Measurements from ENCODE around the gene NHSL2. TPM values are rescaled to one million over a fixed set of nuclear protein-coding genes. Genes with fewer than 3 reads are reported as not detected.
A peak's percentile ranks its signal among the peaks of the same experiment; 100 is the strongest.

NHSL2 gene
- total RNA-seq, 2 donors from 2014 or later, result 5.5 to 9.3 TPM

DNA sequence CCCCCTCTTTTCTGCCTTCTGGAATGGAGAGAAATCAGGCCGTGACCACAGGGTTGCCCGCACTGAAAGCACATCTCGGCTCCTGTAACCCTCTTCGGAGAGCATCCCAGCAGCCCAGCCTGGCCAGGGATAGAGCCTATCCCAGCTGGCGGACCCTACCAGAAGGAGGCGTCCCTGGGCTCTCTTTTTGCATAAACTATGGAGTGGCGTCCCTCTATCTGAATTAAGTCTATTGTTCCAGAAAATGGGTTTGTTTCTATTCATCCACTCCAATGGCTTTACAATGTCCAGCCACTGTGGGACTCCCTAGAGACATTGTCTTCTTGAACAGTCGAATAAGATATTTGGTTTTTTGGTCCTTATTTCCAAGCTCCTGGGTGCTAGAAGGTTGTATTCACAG lies 689 bp upstream of the NHSL2 start:
- TF ChIP-seq, protein P1, sequence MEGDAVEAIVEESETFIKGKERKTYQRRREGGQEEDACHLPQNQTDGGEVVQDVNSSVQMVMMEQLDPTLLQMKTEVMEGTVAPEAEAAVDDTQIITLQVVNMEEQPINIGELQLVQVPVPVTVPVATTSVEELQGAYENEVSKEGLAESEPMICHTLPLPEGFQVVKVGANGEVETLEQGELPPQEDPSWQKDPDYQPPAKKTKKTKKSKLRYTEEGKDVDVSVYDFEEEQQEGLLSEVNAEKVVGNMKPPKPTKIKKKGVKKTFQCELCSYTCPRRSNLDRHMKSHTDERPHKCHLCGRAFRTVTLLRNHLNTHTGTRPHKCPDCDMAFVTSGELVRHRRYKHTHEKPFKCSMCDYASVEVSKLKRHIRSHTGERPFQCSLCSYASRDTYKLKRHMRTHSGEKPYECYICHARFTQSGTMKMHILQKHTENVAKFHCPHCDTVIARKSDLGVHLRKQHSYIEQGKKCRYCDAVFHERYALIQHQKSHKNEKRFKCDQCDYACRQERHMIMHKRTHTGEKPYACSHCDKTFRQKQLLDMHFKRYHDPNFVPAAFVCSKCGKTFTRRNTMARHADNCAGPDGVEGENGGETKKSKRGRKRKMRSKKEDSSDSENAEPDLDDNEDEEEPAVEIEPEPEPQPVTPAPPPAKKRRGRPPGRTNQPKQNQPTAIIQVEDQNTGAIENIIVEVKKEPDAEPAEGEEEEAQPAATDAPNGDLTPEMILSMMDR (IDR thresholded peaks at IDR 0.05), result peak in 1 of 2 donors; percentile 32
- Histone ChIP-seq H3K27me3 (peaks cover 0 to 10% of the 10 kb centered on the region in 2 donors), H3K27ac (no peak overlapping the region), H3K4me1 (no peaks in the 10 kb centered on the region), H3K4me3 (no peak overlapping the region), H3K36me3 (no peaks in the 10 kb centered on the region), H3K9me3 (no peaks in the 10 kb centered on the region)
- no peak for DNase-seq (ENCODE audit: low spot score)

DNA sequence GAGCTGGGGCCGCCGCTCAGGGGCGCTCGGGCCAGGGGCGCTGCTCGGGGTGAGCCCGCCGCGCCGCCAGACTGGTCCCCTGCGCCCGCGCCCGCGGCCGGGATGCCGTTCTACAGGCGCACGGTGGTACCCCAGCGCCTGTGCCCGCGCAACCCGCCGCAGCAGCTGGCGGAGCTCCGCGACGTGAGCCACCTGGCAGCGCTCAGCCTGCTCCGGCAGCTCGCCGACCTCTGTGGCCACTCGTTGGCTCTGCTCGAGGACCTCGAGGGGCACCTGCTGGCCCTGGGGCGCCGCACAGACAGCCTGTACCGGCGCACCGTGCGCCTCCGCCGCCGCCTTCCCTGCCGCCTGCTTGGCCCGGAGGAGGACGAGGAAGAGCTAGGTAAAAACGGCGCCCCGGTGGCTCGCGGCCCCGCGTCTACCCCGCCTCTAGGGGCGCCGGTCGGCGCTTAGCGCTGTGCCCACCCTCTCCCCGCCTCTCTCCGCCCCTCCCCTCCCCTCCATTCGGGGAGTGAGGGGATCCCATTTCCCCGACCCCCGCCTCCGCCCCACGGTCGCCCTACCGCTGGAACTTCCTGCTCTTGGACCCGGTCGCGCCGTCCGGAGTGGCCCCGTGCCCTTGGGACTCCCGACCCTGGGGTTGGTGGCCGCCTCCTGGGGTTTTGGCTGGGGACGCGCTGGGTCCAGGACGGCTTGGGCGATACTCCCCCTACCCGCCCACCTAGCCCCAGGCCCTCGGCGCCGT lies 513 bp downstream of the NHSL2 start:
- DNase-seq (ENCODE audit: low spot score), result no peak
- peaks cover 0 to 10% of the 10 kb centered on the region in 2 donors for H3K27me3 ChIP-seq
- H3K27ac ChIP-seq, result peak overlapping the region; percentile 53 to 58
- H3K36me3 ChIP-seq, result no peaks in the 10 kb centered on the region
- H3K9me3 ChIP-seq, result no peaks in the 10 kb centered on the region
- H3K4me1 ChIP-seq, result no peaks in the 10 kb centered on the region
- peak overlapping the region; percentile 33 to 49 for H3K4me3 ChIP-seq
- TF ChIP-seq, protein P1 (IDR thresholded peaks at IDR 0.05), result peak in 1 of 2 donors; percentile 29

DNA sequence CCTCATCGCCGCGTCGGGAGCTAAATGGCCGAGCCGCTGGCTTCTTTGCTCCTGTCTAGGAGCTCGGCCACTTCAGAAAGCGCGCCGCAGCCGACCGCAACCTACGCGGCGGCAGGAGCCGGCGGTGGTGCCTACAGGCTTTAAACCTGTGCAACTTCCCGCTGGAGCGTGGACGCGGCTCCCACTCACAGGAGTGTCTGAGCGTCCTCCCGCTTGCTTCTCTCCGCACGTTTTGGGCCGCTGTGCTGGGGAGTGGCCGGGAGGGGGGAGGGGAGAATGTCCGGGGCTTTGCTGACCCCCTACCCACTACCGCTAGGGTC lies 1.0 kb downstream of the NHSL2 start:
- H3K4me1 ChIP-seq, result no peaks in the 10 kb centered on the region
- H3K36me3 ChIP-seq, result no peaks in the 10 kb centered on the region
- no peaks in the 10 kb centered on the region for H3K9me3 ChIP-seq
- H3K27ac ChIP-seq, result peak overlapping the region; percentile 53 to 58
- H3K27me3 ChIP-seq, result peaks cover 0 to 10% of the 10 kb centered on the region in 2 donors
- peak overlapping the region; percentile 33 to 49 for H3K4me3 ChIP-seq
- DNase-seq (ENCODE audit: low spot score), result no peak
- TF ChIP-seq, protein P1 (IDR thresholded peaks at IDR 0.05), result no peak

DNA sequence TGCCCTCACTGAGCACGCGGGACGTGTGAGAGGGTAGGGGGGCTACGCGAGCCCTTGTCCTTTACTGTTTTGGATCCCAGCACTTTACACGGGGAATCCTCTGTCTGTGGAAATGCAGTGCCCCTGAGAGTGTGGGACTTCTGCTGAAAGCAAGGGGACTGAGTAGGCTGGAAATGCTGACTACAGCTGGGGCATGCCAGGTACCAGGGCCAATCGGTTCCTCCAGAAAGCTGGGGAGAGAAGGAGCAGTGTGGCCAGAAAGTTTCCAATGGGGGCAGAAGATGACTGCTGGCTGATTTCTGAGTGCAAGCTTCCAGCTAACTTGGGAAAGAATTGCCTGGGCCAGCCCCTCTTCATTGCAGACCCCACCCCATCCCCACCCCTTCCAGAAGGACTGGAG lies 1.5 kb downstream of the NHSL2 start:
- Histone ChIP-seq H3K27me3 (peaks cover 0 to 10% of the 10 kb centered on the region in 2 donors), H3K4me3 (peak overlapping the region; percentile 33 to 49), H3K36me3 (no peaks in the 10 kb centered on the region), H3K4me1 (no peaks in the 10 kb centered on the region), H3K9me3 (no peaks in the 10 kb centered on the region), H3K27ac (no peak overlapping the region)
- TF ChIP-seq, protein P1 (IDR thresholded peaks at IDR 0.05), result no peak
- no peak for DNase-seq (ENCODE audit: low spot score)

DNA sequence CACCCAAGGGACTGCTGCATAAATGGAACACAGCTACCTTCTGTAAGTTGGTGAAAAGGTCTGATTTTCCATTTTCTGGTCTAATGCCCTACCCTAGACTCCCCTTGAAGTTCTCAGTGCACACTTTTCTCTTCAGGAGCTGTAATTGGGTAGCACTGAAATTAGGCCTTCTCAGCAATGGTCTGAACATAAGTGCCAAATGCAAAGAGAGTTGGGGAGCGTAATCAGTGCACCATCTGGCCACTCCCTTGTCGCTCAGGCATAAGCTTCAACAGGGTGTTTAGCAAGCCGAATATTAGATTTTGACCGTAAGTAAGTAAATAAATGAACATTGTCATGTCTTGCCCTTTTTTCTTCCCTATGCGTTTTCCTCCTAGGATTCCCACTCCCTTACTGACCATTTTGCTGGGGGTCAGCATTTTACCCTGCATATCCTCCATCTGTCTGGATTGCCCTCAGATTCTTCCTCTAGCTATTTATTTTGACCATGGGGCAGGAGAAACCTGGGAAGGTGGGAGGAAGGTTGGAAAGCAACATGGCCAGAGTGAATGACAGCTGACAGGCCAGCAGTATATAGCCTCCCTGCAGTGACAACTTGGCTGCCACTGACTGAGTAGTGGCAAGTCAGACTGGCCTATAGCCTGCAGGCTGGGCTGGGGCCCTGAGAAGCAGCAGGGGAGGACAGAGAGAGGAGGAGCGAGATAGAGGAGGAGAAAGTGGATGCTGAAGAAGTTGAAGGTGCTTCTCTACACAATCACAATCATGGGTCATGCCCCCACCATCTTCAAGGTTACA lies 2.7 kb downstream of the NHSL2 start:
- peaks cover 0 to 10% of the 10 kb centered on the region in 2 donors for H3K27me3 ChIP-seq
- no peak for DNase-seq (ENCODE audit: low spot score)
- H3K36me3 ChIP-seq, result no peaks in the 10 kb centered on the region
- H3K4me3 ChIP-seq, result no peak overlapping the region
- H3K4me1 ChIP-seq, result no peaks in the 10 kb centered on the region
- no peak overlapping the region for H3K27ac ChIP-seq
- TF ChIP-seq, protein P1 (IDR thresholded peaks at IDR 0.05), result no peak
- no peaks in the 10 kb centered on the region for H3K9me3 ChIP-seq
